Ishikawa (cell line): Measurements from ENCODE around the gene NTN5.

ENCODE experiments used
- CREB1 ChIP-seq: IDR thresholded peaks from 2 replicates; pipeline ENCODE4 v1.6.1; 2012; ENCODE audit warnings: low read depth
- EGR1 ChIP-seq: IDR thresholded peaks from 2 replicates; pipeline ENCODE4 v1.6.1; 2012
- RAD21 ChIP-seq: IDR thresholded peaks from 2 replicates; pipeline ENCODE4 v1.6.1; 2012; ENCODE audit warnings: low read depth
- TEAD4 ChIP-seq: IDR thresholded peaks from 2 replicates; pipeline ENCODE4 v1.6.1; 2012
- YY1 ChIP-seq: IDR thresholded peaks from 2 replicates; pipeline ENCODE4 v1.6.1; 2012; ENCODE audit warnings: low read depth

DNA sequence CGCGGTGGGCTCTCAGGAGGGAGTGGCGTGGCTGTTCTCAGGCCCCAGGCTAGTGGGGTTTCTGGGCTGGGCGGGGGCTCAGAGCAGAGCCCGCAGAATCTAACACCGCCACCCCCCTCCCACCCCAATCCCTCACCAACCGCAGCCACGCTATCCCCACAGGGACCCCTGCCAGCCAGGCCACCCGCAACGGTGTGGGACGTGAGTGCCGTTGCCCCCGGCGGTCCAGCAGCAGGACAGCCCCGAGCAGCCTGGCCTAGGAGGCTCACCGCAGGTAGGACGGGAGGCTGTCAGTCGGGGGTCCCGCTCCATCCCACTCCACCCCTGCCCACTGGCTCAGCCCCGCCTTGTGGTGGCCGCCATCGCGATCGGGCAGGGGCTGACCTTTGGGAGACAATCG is at the start of gene NTN5:
- TF ChIP-seq RAD21 (no peak), YY1 (no peak), CREB1 (no peak), TEAD4 (no peak), EGR1 (no peak)
